HepG2 (cell line): ENCODE results near the gene DENND4B. TPM values are rescaled to one million over a fixed set of nuclear protein-coding genes. Genes with fewer than 3 reads are reported as not detected.

Experiments used
- HNRNPUL1 ChIP-seq: fragments of 200-400 bp; formaldehyde crosslinking; IDR thresholded peaks from 2 replicates; pipeline ENCODE4 v1.6.1; 2017; ENCODE audit warnings: low read depth, mild to moderate bottlenecking, low read length, moderate library complexity
- IKZF1 ChIP-seq: fragments of 450-650 bp; IDR thresholded peaks from 2 replicates; pipeline ENCODE4 v1.7.1; 2016
- NCOA1 ChIP-seq: sonication (generic); formaldehyde crosslinking; IDR thresholded peaks from 2 replicates; pipeline ENCODE4 v1.9.0; 2021; ENCODE audit warnings: missing genetic modification reagents
- PPARG ChIP-seq: conservative IDR thresholded peaks from 2 replicates; pipeline ENCODE4 v1.6.1; 2016; ENCODE audit warnings: missing biosample characterization, missing genetic modification reagents
- PRDM10 ChIP-seq: sonication (generic); formaldehyde crosslinking; IDR thresholded peaks from 2 replicates; pipeline ENCODE4 v1.4.0; 2020; ENCODE audit warnings: low read depth, missing genetic modification reagents
- RBFOX2 ChIP-seq: fragments of 200-400 bp; formaldehyde crosslinking; IDR thresholded peaks from 2 replicates; pipeline ENCODE4 v1.6.1; 2017; ENCODE audit warnings: low read depth, mild to moderate bottlenecking, low read length
- SNRNP70 ChIP-seq: fragments of 200-400 bp; formaldehyde crosslinking; IDR thresholded peaks from 2 replicates; pipeline ENCODE4 v1.6.1; 2017; ENCODE audit warnings: mild to moderate bottlenecking, low read depth, low read length, moderate library complexity
- ZBTB33 ChIP-seq: sonication (generic); formaldehyde crosslinking; IDR thresholded peaks from 2 replicates; pipeline ENCODE4 v1.4.0; 2020; ENCODE audit warnings: missing genetic modification reagents
- ZFX ChIP-seq: sonication (generic); formaldehyde crosslinking; IDR thresholded peaks from 2 replicates; pipeline ENCODE4 v1.4.0; 2020; ENCODE audit warnings: mild to moderate bottlenecking, low read depth, missing genetic modification reagents, moderate library complexity
- ZNF619 ChIP-seq: sonication (generic); formaldehyde crosslinking; IDR thresholded peaks from 2 replicates; pipeline ENCODE4 v1.4.0; 2020; ENCODE audit warnings: mild to moderate bottlenecking, missing genetic modification reagents
- ZNF816 ChIP-seq: sonication (generic); formaldehyde crosslinking; IDR thresholded peaks from 2 replicates; pipeline ENCODE4 v1.8.0; 2022; ENCODE audit warnings: missing genetic modification reagents, mild to moderate bottlenecking, borderline replicate concordance
- ZNF891 ChIP-seq: sonication (generic); formaldehyde crosslinking; IDR thresholded peaks from 2 replicates; pipeline ENCODE4 v1.5.0; 2020; ENCODE audit warnings: mild to moderate bottlenecking, missing genetic modification reagents
- polyA plus RNA-seq, 8 experiments: library from polyadenylated mRNA; depleted of rRNA in 3 of 8; stranded (reverse) in 7 of 8; unstranded in 1 of 8; fragments of >200 nt; fragmentation: Illumina TruSeq in 4 of 8; extraction: Trizol in 4 of 8; gene quantifications; 2 replicates each; pipeline versions ENCODE4 v1.2.1 to v1.2.3, GENCODE V29; 2011 to 2016; ENCODE audit warnings: low read depth in 4 of 8, missing spikeins in 1 of 8, mixed read lengths in 1 of 8; ENCODE audit not compliant: insufficient read depth in 1 of 8
- total RNA-seq, 5 experiments: library from RNA; depleted of rRNA; stranded (reverse); fragments of >200 nt; fragmentation: Illumina TruSeq; extraction: Trizol; gene quantifications; 2 replicates each; pipeline ENCODE4 v1.2.3, GENCODE V29; 2016; ENCODE audit warnings: low read depth in 1 of 5
- TF ChIP-seq, protein P1 (sequence below): sonication (generic); formaldehyde crosslinking; IDR thresholded peaks from 2 replicates; pipeline ENCODE4 v1.4.0; 2020; ENCODE audit warnings: low read depth, mild to moderate bottlenecking, missing genetic modification reagents
- TF ChIP-seq, protein P2 (sequence below): sonication (generic); formaldehyde crosslinking; IDR thresholded peaks from 2 replicates; pipeline ENCODE4 v1.4.0; 2020; ENCODE audit warnings: missing genetic modification reagents
- TF ChIP-seq, protein P3 (sequence below): sonication (generic); formaldehyde crosslinking; IDR thresholded peaks from 2 replicates; pipeline ENCODE4 v1.9.0; 2021; ENCODE audit warnings: missing genetic modification reagents, borderline replicate concordance

Gene DENND4B
- total and polyA plus RNA-seq, 2 of the 13 experiments (the other 11 are each of a cell fraction or from before 2014, with no cell fraction given): 15.1 to 20.3 TPM

GRCh38 chr1:153922972-153923925, 23.3 kb downstream of the DENND4B start, which contains the start of gene GATAD2B (continued):
- TF ChIP-seq NCOA1 (CRISPR knock-in tag): 0 out of 2 replicates have a peak, but pooled peaks have one; percentile 24
- TF ChIP-seq, protein P1, sequence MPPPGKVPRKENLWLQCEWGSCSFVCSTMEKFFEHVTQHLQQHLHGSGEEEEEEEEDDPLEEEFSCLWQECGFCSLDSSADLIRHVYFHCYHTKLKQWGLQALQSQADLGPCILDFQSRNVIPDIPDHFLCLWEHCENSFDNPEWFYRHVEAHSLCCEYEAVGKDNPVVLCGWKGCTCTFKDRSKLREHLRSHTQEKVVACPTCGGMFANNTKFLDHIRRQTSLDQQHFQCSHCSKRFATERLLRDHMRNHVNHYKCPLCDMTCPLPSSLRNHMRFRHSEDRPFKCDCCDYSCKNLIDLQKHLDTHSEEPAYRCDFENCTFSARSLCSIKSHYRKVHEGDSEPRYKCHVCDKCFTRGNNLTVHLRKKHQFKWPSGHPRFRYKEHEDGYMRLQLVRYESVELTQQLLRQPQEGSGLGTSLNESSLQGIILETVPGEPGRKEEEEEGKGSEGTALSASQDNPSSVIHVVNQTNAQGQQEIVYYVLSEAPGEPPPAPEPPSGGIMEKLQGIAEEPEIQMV (CRISPR knock-in tag): no peak
- no peak for TF ChIP-seq ZNF891 (CRISPR knock-in tag)
- peak; percentile 61 for TF ChIP-seq ZFX
- TF ChIP-seq, protein P2, sequence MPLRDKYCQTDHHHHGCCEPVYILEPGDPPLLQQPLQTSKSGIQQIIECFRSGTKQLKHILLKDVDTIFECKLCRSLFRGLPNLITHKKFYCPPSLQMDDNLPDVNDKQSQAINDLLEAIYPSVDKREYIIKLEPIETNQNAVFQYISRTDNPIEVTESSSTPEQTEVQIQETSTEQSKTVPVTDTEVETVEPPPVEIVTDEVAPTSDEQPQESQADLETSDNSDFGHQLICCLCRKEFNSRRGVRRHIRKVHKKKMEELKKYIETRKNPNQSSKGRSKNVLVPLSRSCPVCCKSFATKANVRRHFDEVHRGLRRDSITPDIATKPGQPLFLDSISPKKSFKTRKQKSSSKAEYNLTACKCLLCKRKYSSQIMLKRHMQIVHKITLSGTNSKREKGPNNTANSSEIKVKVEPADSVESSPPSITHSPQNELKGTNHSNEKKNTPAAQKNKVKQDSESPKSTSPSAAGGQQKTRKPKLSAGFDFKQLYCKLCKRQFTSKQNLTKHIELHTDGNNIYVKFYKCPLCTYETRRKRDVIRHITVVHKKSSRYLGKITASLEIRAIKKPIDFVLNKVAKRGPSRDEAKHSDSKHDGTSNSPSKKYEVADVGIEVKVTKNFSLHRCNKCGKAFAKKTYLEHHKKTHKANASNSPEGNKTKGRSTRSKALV (CRISPR knock-in tag): no peak
- TF ChIP-seq SNRNP70: no peak
- no peak for TF ChIP-seq RBFOX2
- TF ChIP-seq ZBTB33 (CRISPR knock-in tag): no peak
- TF ChIP-seq, protein P3, sequence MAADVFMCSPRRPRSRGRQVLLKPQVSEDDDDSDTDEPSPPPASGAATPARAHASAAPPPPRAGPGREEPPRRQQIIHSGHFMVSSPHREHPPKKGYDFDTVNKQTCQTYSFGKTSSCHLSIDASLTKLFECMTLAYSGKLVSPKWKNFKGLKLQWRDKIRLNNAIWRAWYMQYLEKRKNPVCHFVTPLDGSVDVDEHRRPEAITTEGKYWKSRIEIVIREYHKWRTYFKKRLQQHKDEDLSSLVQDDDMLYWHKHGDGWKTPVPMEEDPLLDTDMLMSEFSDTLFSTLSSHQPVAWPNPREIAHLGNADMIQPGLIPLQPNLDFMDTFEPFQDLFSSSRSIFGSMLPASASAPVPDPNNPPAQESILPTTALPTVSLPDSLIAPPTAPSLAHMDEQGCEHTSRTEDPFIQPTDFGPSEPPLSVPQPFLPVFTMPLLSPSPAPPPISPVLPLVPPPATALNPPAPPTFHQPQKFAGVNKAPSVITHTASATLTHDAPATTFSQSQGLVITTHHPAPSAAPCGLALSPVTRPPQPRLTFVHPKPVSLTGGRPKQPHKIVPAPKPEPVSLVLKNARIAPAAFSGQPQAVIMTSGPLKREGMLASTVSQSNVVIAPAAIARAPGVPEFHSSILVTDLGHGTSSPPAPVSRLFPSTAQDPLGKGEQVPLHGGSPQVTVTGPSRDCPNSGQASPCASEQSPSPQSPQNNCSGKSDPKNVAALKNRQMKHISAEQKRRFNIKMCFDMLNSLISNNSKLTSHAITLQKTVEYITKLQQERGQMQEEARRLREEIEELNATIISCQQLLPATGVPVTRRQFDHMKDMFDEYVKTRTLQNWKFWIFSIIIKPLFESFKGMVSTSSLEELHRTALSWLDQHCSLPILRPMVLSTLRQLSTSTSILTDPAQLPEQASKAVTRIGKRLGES (CRISPR knock-in tag): no peak
- TF ChIP-seq ZNF816 (CRISPR knock-in tag): 0 out of 2 replicates have a peak, but pooled peaks have one; percentile 51
- no peak for TF ChIP-seq ZNF619 (CRISPR knock-in tag)
- no peak for TF ChIP-seq PRDM10
- no peak for TF ChIP-seq IKZF1
- TF ChIP-seq PPARG (CRISPR knock-in tag): 0 out of 2 replicates have a peak, but pooled peaks have one; percentile 43
- TF ChIP-seq HNRNPUL1: no peak
